ENCODE data around the gene PROK1. TPM values are rescaled to one million over a fixed set of nuclear protein-coding genes. Genes with fewer than 3 reads are reported as not detected.
A peak's percentile ranks its signal among the peaks of the same experiment; 100 is the strongest.

PROK1 gene
- total and polyA plus RNA-seq, 2 donors, result 5.3 TPM; not detected in 1

DNA sequence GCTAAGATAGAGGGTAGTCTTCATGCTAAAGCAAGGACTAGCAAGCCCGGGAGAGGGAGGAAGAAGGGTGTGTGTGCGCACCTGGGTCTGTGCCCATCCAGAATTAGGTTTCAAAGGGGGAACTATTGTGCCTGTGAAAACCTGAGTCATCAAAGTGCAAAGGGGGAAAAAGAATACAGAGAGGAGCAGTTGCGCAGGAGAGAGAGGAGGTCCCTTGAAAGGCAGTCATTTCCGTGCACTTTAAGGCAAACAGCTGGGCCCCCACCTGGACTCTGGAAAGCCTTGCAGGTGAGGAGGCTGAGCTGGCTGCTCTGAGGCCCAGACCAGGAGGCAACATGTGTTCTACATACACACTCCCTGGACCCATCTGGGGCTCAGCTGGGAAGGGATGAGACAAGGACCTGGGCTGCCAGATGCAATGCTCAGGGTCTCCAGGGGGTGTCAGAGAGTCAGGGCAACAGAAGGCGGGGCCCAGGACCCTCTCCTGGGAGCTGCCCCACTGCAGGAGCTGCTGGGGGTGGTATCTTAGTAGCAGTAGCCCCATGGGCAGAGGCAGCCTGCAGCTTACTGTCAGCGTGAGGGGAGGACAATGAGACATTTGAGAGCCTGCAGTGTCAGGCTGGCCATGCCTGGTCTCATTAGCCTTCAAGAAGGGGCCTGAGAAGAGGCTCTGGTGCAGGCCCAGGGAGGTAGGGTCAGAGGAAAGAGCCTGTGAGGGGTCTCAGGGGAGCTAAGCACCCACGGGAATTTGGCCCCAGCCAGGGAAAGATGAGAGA is 14.3 kb downstream of the PROK1 start:
- H3K27ac ChIP-seq (ENCODE audit: low read depth), result peak overlapping the region; percentile 78
- WGBS, result 71% methylated on average over 7 of the region's 7 CpGs
- H3K4me3 ChIP-seq (ENCODE audit: low read depth, low read length), result no peak overlapping the region
- H3K36me3 ChIP-seq (ENCODE audit: insufficient read depth), result no peaks in the 10 kb centered on the region
- no peaks in the 10 kb centered on the region for H3K4me1 ChIP-seq (ENCODE audit: insufficient read depth)
- DNase-seq (ENCODE audit: extremely low spot score), result no peak

DNA sequence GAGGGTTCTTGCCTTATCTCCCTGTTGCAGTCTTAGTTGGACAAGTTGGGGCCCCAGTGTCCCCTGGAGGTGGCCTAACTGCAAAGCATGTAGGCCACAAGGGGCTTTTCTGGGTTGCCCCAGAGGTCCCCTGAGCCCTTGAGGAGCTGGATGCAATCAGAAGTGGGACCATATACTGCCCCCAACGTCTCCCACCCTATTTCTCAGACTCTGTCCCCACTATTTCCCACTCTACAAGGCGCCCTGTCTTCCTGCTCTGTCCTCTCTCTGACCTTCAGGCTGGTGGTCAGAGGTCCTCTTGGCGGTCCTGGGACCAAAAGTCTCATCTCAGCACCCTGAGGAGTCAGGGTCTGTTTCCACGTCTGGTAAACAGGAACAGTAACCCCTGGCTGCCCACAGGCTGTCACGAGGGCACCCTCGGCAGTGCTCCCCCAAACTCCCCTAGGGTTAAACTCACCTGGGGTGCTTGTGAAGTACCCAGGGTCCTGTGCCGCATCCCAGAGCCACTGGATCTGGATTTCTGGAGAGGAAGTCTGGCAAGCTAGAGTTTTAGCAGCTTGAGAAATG is 14.9 kb downstream of the PROK1 start:
- no peaks in the 10 kb centered on the region for H3K36me3 ChIP-seq (ENCODE audit: insufficient read depth)
- H3K4me3 ChIP-seq (ENCODE audit: low read depth, low read length), result no peak overlapping the region
- H3K4me1 ChIP-seq (ENCODE audit: insufficient read depth), result no peaks in the 10 kb centered on the region
- no peak for DNase-seq (ENCODE audit: extremely low spot score)
- whole genome bisulfite sequencing, result 86% methylated on average over 7 of the region's 7 CpGs
- H3K27ac ChIP-seq (ENCODE audit: low read depth), result peak overlapping the region; percentile 38

DNA sequence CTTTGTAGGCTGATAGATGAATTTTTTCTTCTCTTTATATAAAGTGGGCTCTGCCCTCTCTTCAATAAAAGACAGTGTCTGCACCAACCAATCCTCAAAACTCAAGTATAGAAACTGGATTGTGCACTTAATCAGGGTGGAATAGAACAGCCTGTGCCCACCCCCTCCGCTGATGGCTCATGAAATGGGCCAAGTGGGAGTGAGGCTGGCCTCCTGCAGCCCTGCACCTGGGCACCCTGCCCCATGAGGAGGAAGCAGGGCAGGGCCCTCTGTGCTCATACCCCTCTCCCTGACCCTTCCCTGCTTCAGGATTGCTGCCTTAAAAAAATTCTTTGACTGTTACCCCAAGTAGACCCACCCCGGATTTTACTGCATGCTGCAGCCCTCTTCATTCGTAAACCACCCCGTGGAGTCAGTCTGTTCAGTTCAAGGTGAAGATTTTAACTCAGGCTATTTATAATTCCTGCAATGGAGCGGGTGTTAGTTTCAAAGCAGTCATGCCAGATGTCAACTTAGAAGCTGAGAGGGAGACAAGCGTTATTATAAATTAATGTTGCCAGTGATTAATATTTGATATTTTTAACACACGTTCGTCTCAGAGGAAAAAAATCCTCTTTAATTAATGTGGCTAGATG is 15.8 kb downstream of the PROK1 start:
- DNase-seq (ENCODE audit: extremely low spot score), result no peak
- Histone ChIP-seq H3K36me3 (ENCODE audit: insufficient read depth) (no peaks in the 10 kb centered on the region), H3K4me3 (ENCODE audit: low read depth, low read length) (no peak overlapping the region), H3K4me1 (ENCODE audit: insufficient read depth) (no peaks in the 10 kb centered on the region), H3K27ac (ENCODE audit: low read depth) (no peak overlapping the region)
- 71% methylated on average over 8 of the region's 8 CpGs for WGBS

DNA sequence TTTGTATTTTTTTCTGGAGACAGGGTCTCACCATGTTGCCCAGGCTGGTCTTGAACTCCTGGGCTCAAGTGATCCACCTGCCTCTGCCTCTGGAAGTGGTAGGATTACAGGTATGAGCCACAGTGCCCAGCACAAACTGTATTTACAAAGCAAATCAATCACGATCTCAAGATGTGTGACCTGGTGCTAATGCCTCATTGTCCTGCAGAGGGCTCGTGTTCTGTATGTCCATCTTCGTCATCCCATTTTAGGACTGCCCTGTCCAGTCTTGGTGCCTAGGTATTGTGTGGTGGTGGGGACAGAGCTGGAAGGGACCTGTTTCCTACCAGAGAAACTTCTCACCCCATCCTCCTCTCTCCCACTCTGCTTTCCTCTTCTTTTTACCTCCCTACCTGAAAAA is 20.2 kb downstream of the PROK1 start:
- DNase-seq (ENCODE audit: extremely low spot score), result no peak
- Histone ChIP-seq H3K36me3 (ENCODE audit: insufficient read depth) (no peaks in the 10 kb centered on the region), H3K4me3 (ENCODE audit: low read depth, low read length) (no peak overlapping the region), H3K27ac (ENCODE audit: low read depth) (no peak overlapping the region), H3K4me1 (ENCODE audit: insufficient read depth) (no peaks in the 10 kb centered on the region)
- WGBS, result 76% methylated on average over 3 of the region's 3 CpGs

DNA sequence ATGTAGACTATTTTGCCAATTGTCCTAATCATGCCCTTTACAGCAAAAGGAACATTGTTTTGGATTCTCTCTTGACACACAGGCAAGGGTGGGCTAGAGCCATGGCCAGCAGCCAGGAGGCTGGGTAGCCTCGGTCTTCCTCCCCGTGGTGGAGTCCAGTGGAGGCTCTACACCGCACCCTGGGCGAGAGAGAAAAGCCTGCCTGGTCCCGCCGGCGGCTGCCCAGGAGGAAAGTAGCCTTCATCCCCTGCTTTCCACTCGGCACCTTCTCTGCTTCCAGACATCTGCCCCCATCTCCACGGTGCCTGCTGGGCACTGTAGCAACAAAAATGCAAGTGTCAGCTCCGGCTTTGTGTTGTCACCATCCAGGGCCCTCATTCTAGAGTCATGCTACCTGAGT is 21.6 kb downstream of the PROK1 start:
- Histone ChIP-seq H3K4me1 (ENCODE audit: insufficient read depth) (no peaks in the 10 kb centered on the region), H3K36me3 (ENCODE audit: insufficient read depth) (no peaks in the 10 kb centered on the region), H3K27ac (ENCODE audit: low read depth) (no peak overlapping the region), H3K4me3 (ENCODE audit: low read depth, low read length) (no peak overlapping the region)
- 73% methylated on average over 10 of the region's 10 CpGs for WGBS
- no peak for DNase-seq (ENCODE audit: extremely low spot score)

DNA sequence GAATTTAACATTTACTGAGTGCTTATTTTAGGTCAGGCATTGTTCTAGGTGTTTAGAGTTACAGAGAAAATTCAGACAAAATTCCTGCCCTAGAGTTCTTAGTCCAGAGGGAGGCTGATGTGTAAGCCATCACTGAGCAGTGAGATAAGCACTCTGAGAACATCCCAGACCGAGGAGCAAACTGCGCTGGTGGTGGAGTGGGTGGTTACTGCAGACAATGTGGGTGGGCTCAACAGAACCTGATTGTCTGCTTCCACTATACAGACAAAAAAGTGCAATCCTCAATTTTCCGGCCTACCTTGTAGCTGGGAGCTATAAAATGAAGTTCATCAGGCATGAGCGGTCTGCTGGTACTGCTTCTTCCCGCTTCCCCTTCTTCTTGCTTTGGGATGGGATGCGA is 23.5 kb downstream of the PROK1 start:
- DNase-seq (ENCODE audit: extremely low spot score), result no peak
- no peaks in the 10 kb centered on the region for H3K4me1 ChIP-seq (ENCODE audit: insufficient read depth)
- H3K36me3 ChIP-seq (ENCODE audit: insufficient read depth), result no peaks in the 10 kb centered on the region
- no peak overlapping the region for H3K27ac ChIP-seq (ENCODE audit: low read depth)
- H3K4me3 ChIP-seq (ENCODE audit: low read depth, low read length), result no peak overlapping the region
- 89% methylated on average over 6 of the region's 6 CpGs for WGBS

DNA sequence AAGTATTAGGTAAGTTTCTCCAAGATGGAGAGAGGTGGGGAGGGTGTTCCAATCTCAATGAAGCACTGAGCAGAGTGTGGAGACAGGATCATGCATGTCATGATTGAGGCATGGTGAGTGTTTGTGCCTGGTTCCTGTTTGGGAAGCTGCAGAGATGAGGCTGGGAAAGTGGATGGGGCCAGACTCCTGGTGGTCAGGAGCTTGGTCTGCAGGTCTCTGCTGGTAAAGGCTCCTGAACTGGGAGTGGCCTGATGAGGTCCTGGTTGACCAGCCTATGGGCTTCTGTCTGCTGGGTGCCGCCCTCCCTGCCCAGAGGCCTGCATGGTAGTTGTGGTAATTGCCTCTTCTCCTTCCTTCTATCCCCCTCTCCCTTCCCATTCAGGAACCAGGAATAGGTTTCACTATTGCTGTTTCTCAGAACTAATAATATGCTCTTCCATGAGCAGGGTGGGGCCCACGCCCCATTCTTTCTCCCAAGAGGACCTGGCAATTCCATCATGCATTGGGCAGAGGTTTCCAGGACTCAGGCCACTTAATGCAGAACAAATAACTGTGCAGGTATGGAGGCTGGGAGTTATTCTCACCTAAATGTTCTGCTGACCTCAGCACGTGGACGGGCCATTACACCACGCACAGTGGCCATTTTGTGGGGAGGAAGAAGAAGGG is 24.5 kb downstream of the PROK1 start:
- Histone ChIP-seq H3K4me1 (ENCODE audit: insufficient read depth) (no peaks in the 10 kb centered on the region), H3K36me3 (ENCODE audit: insufficient read depth) (no peaks in the 10 kb centered on the region), H3K27ac (ENCODE audit: low read depth) (no peak overlapping the region), H3K4me3 (ENCODE audit: low read depth, low read length) (no peak overlapping the region)
- WGBS, result 92% methylated on average over 5 of the region's 5 CpGs
- no peak for DNase-seq (ENCODE audit: extremely low spot score)

DNA sequence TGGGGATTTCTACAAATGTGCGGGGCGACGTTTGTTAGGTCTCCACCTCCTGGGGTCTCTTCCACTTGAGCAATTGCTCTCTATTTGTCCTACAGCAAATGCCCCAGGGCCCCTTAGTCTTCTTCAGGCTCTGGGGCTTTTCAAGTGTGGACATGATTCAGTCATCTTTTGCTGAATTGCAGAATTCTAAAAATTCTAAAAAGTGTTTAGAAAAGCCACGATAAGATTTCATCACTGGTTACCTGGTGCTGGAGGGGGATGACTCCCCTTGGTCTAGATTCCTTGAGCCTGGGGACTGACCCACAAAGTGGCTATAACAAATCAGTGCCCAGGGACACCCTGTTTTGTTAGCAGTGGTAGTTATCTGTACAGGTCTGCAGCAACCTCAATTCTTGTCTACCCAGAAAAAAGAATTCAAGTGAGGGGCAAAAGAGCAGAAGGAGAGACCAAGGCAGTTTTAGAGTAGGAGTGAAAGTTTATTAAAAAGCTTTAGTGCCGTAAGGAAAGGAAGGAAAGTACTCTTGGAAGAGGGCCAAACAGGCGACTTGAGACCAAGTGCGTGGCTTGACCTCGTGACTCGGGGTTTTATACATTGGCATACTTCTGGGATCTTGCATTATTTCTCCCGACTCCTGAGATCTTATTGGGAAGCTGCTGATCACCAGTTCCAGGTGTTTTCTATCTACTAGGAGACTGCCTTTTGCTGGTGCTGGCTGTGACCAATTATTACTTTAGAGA is 25.2 kb downstream of the PROK1 start:
- Histone ChIP-seq H3K36me3 (ENCODE audit: insufficient read depth) (no peaks in the 10 kb centered on the region), H3K4me3 (ENCODE audit: low read depth, low read length) (no peak overlapping the region), H3K4me1 (ENCODE audit: insufficient read depth) (no peaks in the 10 kb centered on the region), H3K27ac (ENCODE audit: low read depth) (no peak overlapping the region)
- WGBS, result 45% methylated on average over 10 of the region's 10 CpGs
- no peak for DNase-seq (ENCODE audit: extremely low spot score)

DNA sequence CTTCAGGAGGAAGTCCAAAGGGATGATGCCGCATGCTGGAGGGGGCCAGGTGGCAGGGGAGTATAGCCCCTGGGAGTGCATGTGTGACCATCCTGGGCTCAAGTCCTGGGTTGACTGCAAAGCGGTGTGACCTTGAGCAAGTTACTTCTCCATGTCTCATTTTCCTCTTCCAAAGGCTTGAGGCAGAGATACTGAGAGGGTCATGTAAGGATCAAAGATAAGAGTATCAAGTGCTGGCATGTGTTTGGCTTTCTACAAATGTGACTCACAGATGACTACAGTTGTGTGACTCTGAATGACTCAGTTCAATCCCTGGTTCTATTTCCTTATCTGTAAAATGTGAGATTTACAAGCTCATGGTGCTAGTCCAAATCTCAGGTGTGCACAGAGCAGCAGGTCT is 26.1 kb downstream of the PROK1 start:
- H3K27ac ChIP-seq (ENCODE audit: low read depth), result no peak overlapping the region
- no peak overlapping the region for H3K4me3 ChIP-seq (ENCODE audit: low read depth, low read length)
- no peak for DNase-seq (ENCODE audit: extremely low spot score)
- no peaks in the 10 kb centered on the region for H3K4me1 ChIP-seq (ENCODE audit: insufficient read depth)
- WGBS, result 88% methylated on average over 2 of the region's 2 CpGs
- H3K36me3 ChIP-seq (ENCODE audit: insufficient read depth), result no peaks in the 10 kb centered on the region

DNA sequence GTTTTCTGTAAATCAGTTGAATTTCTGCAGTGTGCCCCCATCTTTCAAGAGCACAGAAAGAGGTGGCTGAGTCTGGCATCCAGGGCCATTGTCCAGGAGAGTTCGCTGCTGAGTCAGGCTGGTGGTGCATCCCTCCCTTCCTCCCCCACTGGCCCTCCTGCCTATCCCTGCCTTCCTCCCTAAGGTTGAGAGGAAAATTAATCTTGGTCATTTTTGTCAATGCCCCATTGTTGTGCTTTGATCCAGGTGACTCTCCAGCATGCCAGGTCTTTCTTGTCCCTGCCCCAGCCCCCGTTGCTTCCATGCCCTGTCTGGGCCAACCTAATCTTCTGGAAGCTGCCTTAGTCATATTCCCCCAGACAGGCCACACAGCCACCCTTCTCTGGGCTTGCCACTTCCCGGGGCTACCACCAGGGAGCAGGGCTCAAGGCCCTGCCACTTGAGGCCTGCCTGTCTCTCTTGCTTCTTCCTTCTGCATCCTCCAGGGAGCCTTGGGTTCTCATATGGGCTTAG is 26.6 kb downstream of the PROK1 start:
- H3K36me3 ChIP-seq (ENCODE audit: insufficient read depth), result no peaks in the 10 kb centered on the region
- no peaks in the 10 kb centered on the region for H3K4me1 ChIP-seq (ENCODE audit: insufficient read depth)
- no peak for DNase-seq (ENCODE audit: extremely low spot score)
- no peak overlapping the region for H3K4me3 ChIP-seq (ENCODE audit: low read depth, low read length)
- H3K27ac ChIP-seq (ENCODE audit: low read depth), result no peak overlapping the region
- WGBS, result 65% methylated on average over 3 of the region's 3 CpGs

DNA sequence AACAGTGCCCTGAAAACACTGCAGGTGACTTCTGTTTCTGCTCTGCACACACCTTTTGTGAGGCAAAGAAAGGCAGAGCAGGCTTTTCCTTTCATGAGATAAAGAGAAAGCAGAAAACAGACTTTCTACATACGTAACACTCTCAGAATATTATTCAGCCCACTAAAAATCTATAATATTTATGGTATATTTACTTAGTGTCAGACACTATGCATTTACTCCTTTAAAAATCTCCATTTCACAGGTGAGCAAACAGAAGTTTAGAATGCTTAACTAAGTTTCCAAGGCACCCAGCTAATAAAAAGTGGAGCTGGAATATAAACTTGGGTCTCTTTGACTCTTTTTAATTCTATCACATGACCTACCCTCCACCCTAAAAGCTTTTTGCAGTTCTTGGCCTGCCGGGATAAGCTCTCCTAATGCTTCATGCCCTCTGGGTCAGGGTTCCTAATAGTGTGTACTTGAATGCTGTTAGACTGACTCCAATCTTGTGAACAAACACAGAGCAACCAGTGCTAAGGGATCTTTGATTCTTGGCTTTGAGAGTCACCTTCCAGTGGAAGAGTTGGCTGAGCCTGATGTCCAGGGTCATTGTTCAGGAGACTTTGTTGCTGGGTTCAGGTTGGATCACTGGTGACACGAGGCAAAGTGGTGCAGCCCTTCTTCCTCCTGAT is 27.2 kb downstream of the PROK1 start:
- Histone ChIP-seq H3K4me1 (ENCODE audit: insufficient read depth) (no peaks in the 10 kb centered on the region), H3K4me3 (ENCODE audit: low read depth, low read length) (no peak overlapping the region), H3K36me3 (ENCODE audit: insufficient read depth) (no peaks in the 10 kb centered on the region), H3K27ac (ENCODE audit: low read depth) (no peak overlapping the region)
- DNase-seq (ENCODE audit: extremely low spot score), result peak; percentile 41
- WGBS, result 73% methylated on average over 3 of the region's 3 CpGs

DNA sequence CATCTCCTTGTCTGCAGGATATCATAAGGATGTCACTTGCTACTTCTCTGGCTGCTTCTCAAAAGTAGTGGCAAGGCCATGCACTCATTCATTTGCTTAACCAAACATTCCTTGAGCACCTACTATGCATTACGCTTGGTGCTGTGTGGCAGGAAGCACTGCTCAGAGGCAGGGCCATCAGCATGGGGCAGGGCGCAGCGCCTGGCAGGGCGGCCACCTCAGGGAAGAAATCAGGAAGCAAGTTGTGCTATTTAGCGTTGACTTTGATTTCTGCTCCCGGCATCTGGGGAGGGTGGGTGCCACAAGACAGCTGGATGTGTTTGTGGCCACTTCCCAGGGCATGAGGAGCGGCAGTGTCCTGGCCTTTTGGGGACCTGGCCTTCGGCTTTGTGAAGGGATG is 27.9 kb downstream of the PROK1 start:
- WGBS, result 93% methylated on average over 8 of the region's 8 CpGs
- Histone ChIP-seq H3K36me3 (ENCODE audit: insufficient read depth) (no peaks in the 10 kb centered on the region), H3K27ac (ENCODE audit: low read depth) (no peak overlapping the region), H3K4me3 (ENCODE audit: low read depth, low read length) (no peak overlapping the region), H3K4me1 (ENCODE audit: insufficient read depth) (no peaks in the 10 kb centered on the region)
- DNase-seq (ENCODE audit: extremely low spot score), result no peak
